ENCODE measurements around the gene SH3RF3.

The SH3RF3 gene

DNA sequence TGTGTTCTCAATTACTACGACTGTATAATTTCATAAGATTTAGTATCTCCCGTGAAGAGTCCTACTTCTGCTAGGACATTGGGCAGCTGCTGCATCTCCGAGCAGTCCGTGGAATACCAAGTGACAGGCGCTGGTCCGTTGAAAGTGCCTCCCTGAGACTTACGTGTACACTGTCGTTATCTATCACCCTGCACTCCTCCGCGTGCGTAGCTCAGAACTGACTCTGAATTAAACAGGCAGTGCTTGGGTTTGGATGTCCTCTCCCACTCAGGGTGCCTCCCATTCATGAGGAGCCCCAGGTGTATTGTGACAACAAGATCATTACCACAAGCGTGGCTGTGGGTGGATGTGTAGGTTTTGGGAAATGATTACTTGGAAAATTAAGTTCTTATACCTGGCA lies 148.4 kb downstream of the SH3RF3 start:
- H3K4me1 ChIP-seq (ENCODE audit: low read depth, poor library complexity, severe bottlenecking) = no peaks in the 10 kb centered on the region
- H3K36me3 ChIP-seq (ENCODE audit: insufficient read depth) = no peaks in the 10 kb centered on the region
- no peaks in the 10 kb centered on the region for H4K20me1 ChIP-seq (ENCODE audit: insufficient read depth)
- H3K27ac ChIP-seq = no peak overlapping the region
- H3K4me2 ChIP-seq = no peak overlapping the region
- H3K9ac ChIP-seq = no peak overlapping the region
- TF ChIP-seq, protein P1, sequence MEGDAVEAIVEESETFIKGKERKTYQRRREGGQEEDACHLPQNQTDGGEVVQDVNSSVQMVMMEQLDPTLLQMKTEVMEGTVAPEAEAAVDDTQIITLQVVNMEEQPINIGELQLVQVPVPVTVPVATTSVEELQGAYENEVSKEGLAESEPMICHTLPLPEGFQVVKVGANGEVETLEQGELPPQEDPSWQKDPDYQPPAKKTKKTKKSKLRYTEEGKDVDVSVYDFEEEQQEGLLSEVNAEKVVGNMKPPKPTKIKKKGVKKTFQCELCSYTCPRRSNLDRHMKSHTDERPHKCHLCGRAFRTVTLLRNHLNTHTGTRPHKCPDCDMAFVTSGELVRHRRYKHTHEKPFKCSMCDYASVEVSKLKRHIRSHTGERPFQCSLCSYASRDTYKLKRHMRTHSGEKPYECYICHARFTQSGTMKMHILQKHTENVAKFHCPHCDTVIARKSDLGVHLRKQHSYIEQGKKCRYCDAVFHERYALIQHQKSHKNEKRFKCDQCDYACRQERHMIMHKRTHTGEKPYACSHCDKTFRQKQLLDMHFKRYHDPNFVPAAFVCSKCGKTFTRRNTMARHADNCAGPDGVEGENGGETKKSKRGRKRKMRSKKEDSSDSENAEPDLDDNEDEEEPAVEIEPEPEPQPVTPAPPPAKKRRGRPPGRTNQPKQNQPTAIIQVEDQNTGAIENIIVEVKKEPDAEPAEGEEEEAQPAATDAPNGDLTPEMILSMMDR (conservative IDR thresholded peaks at IDR 0.05; ENCODE audit: low read depth, low read length) = no peak
- H3K79me2 ChIP-seq (ENCODE audit: insufficient read depth, low read depth) = no peaks in the 10 kb centered on the region
- no peak overlapping the region for H3K4me3 ChIP-seq (IDR thresholded peaks at IDR 0.05; ENCODE audit: insufficient read depth, low read depth, low read length)
- no peaks in the 10 kb centered on the region for H3K27me3 ChIP-seq (ENCODE audit: insufficient read depth, low read depth)
- no peak overlapping the region for H2AFZ ChIP-seq (ENCODE audit: low read depth)

DNA sequence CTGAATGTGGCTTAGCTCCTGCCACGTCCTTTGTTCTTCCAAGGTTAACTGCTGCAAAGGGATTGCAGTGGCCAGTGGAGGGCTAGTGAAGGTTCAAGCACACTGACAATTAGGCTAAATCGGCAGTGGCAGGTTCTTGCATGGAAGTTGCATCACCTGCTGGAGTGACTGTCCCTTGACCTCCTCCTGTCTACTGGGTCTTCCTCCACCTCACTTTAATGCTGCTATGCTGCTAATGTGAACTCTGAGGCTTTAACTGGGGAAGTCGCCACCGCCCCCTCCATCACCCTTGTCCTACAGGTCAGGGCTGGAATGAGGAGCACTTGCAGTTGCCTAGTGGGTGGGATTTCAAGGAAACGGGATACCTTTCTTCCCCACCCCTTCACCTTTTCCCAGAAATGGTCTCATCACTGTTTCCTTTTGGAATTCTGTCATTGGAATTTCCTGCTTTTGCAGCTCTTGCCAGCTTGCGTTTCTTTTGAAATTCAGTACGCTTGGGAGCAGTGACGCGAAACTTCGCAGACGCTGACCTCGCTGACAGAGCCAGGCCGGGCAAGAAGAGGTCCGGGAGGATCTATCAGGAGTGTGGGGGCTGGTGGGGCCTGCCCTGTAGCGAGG lies 150.3 kb downstream of the SH3RF3 start:
- TF ChIP-seq, protein P1 (conservative IDR thresholded peaks at IDR 0.05; ENCODE audit: low read depth, low read length) = no peak
- Histone ChIP-seq H3K27me3 (ENCODE audit: insufficient read depth, low read depth) (no peaks in the 10 kb centered on the region), H3K4me3 (IDR thresholded peaks at IDR 0.05; ENCODE audit: insufficient read depth, low read depth, low read length) (no peak overlapping the region), H3K9ac (no peak overlapping the region), H3K27ac (no peak overlapping the region), H3K79me2 (ENCODE audit: insufficient read depth, low read depth) (no peaks in the 10 kb centered on the region), H4K20me1 (ENCODE audit: insufficient read depth) (no peaks in the 10 kb centered on the region), H3K36me3 (ENCODE audit: insufficient read depth) (no peaks in the 10 kb centered on the region), H3K4me1 (ENCODE audit: low read depth, poor library complexity, severe bottlenecking) (no peaks in the 10 kb centered on the region), H2AFZ (ENCODE audit: low read depth) (no peak overlapping the region), H3K4me2 (no peak overlapping the region)

DNA sequence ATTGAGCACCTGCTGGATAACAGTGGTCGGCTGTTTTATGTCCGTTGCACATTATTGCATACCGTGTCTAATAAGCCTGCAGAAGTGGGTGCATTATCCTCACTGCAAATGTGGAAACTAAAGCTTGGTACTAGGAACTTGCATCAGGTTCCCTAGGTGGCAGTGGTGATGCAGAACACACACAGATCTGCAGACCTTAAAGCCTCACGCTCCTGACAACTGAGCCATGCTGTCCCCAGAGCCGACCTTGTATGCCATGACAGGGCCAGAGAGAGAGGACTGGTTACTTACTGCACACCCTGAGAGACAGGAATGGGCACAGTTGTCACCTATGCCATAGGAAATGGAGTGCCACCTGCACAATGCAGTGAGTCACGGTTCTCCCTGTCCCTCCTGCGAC lies 151.8 kb downstream of the SH3RF3 start:
- TF ChIP-seq, protein P1 (conservative IDR thresholded peaks at IDR 0.05; ENCODE audit: low read depth, low read length) = no peak
- no peaks in the 10 kb centered on the region for H3K36me3 ChIP-seq (ENCODE audit: insufficient read depth)
- no peaks in the 10 kb centered on the region for H3K79me2 ChIP-seq (ENCODE audit: insufficient read depth, low read depth)

DNA sequence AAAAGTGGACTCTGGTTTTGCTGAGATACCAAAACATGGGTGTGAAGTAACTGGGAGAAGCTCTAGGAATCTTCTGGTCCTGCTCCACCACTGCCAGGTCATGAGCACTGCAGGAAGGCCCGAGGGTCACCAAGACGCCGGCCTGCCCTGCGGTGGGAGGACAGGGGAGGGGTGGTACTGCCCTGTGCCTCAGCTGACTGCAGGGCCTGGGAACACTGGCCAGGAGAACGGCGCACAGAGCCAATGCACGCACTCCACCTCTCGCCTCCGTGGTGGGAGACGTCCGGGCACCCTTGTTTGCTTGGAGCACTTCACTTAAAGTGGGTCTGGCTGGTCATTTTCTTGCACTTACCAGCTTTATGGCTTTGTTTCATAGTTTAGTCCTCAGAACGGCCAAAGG lies 153.4 kb downstream of the SH3RF3 start:
- Histone ChIP-seq H3K36me3 (ENCODE audit: insufficient read depth) (no peaks in the 10 kb centered on the region), H3K4me2 (no peak overlapping the region), H3K4me3 (IDR thresholded peaks at IDR 0.05; ENCODE audit: insufficient read depth, low read depth, low read length) (no peak overlapping the region), H3K27me3 (ENCODE audit: insufficient read depth, low read depth) (no peaks in the 10 kb centered on the region), H3K27ac (no peak overlapping the region), H2AFZ (ENCODE audit: low read depth) (no peak overlapping the region), H3K79me2 (ENCODE audit: insufficient read depth, low read depth) (no peaks in the 10 kb centered on the region), H4K20me1 (ENCODE audit: insufficient read depth) (no peaks in the 10 kb centered on the region), H3K9ac (no peak overlapping the region), H3K4me1 (ENCODE audit: low read depth, poor library complexity, severe bottlenecking) (no peaks in the 10 kb centered on the region)
- TF ChIP-seq, protein P1 (conservative IDR thresholded peaks at IDR 0.05; ENCODE audit: low read depth, low read length) = no peak

More for the DNA sequence above, 151.8 kb downstream of the SH3RF3 start:
- H3K9ac ChIP-seq = no peak overlapping the region
- no peak overlapping the region for H3K4me2 ChIP-seq
- no peaks in the 10 kb centered on the region for H3K27me3 ChIP-seq (ENCODE audit: insufficient read depth, low read depth)
- no peak overlapping the region for H2AFZ ChIP-seq (ENCODE audit: low read depth)
- no peak overlapping the region for H3K4me3 ChIP-seq (IDR thresholded peaks at IDR 0.05; ENCODE audit: insufficient read depth, low read depth, low read length)
- no peaks in the 10 kb centered on the region for H4K20me1 ChIP-seq (ENCODE audit: insufficient read depth)
- no peaks in the 10 kb centered on the region for H3K4me1 ChIP-seq (ENCODE audit: low read depth, poor library complexity, severe bottlenecking)
- H3K27ac ChIP-seq = no peak overlapping the region

Data from KMS-11 (cell line).